Endometrial microvascular endothelial cells (primary cell): ENCODE data around the gene ORAI3. TPM values are rescaled to one million over a fixed set of nuclear protein-coding genes. Genes with fewer than 3 reads are reported as not detected.
"Not testable (repeated sequence)": the region's sequence is repeated elsewhere in the genome, so short reads cannot be mapped to it uniquely, and the experiment has no call there.

Source experiments
- in situ Hi-C: cut with HindIII; loops from 2 replicates; pipeline ENCODE4 v1.10.0; 2017; ENCODE audit warnings: low sequenced_read_pairs, low pct_unique_long_range_greater_than_20kb; ENCODE audit errors: inconsistent ontology term
- total RNA-seq: library from RNA; depleted of rRNA; stranded (reverse); fragments of >200 nt; gene quantifications from one replicate; pipeline ENCODE4 v1.2.3, GENCODE V29; 2015; ENCODE audit errors: inconsistent ontology term

Gene ORAI3
- total RNA-seq, 1 donor from 2014 or later: 13.4 TPM

GRCh38 chr16:30922960-30923535, 25.8 kb upstream of the ORAI3 start:
- in situ Hi-C loops: no loop called here

- in situ Hi-C loops: no loop called here
Measured at GRCh38 chr16:30923554-30924075, 25.3 kb upstream of the ORAI3 start, which contains the start of gene FBXL19. TSS of gene FBXL19 (plus strand) at chr16:30923572. CDS start at chr16:30925755, 2,183 bp downstream.

- in situ Hi-C loops: no loop called here
Measured at GRCh38 chr16:30924076-30924912, 24.6 kb upstream of the ORAI3 start.

GRCh38 chr16:30924913-30925631, 23.8 kb upstream of the ORAI3 start:
- in situ Hi-C loops: no loop called here

- in situ Hi-C loops: no loop called here
Measured at GRCh38 chr16:30925632-30925987, 23.3 kb upstream of the ORAI3 start.

- in situ Hi-C loops: no loop called here
Measured at GRCh38 chr16:30925995-30926811, 22.7 kb upstream of the ORAI3 start.

GRCh38 chr16:30926937-30927788, 21.7 kb upstream of the ORAI3 start:
- in situ Hi-C loops: no loop called here

GRCh38 chr16:30927789-30928378, 21.0 kb upstream of the ORAI3 start:
- in situ Hi-C loops: no loop called here

- in situ Hi-C loops: no loop called here
Measured at GRCh38 chr16:30928390-30928789, 20.5 kb upstream of the ORAI3 start.

- in situ Hi-C loops: no loop called here
Measured at GRCh38 chr16:30929167-30929566, 19.7 kb upstream of the ORAI3 start.

GRCh38 chr16:30930160-30930571, 18.7 kb upstream of the ORAI3 start:
- in situ Hi-C loops: no loop called here

- in situ Hi-C loops: no loop called here
Measured at GRCh38 chr16:30931068-30931650, 17.7 kb upstream of the ORAI3 start.

- in situ Hi-C loops: no loop called here
Measured at GRCh38 chr16:30934827-30935557, 13.9 kb upstream of the ORAI3 start.

- in situ Hi-C loops: no loop called here
Measured at GRCh38 chr16:30937692-30938091, 11.2 kb upstream of the ORAI3 start.

- in situ Hi-C loops: not testable (repeated sequence)
Measured at GRCh38 chr16:30939571-30939970, 9.3 kb upstream of the ORAI3 start.

- in situ Hi-C loops: no loop called here
Measured at GRCh38 chr16:30941600-30942425, 7.1 kb upstream of the ORAI3 start.
